GM18907 (cell line): ENCODE measurements around the gene SLC15A2.
"Not testable (repeated sequence)": the region's sequence is repeated elsewhere in the genome, so short reads cannot be mapped to it uniquely, and the experiment has no call there.

Source experiments
- ATAC-seq: cut with Tn5 transposase; IDR thresholded peaks from one replicate; pipeline ENCODE4 v1.9.1; 2021; ENCODE audit warnings: mild to moderate bottlenecking, moderate library complexity; ENCODE audit not compliant: unreplicated experiment

SLC15A2 gene

GRCh38 chr3:121894301-121894990 is at the start of gene SLC15A2:
SLC15A2 (plus strand) TSS chr3:121894401; CDS start chr3:121894477, 76 bp downstream.
- ATAC-seq = no peak

- no peak for ATAC-seq
Measured at GRCh38 chr3:121844892-121845291, 49.3 kb upstream of the SLC15A2 start.

DNA sequence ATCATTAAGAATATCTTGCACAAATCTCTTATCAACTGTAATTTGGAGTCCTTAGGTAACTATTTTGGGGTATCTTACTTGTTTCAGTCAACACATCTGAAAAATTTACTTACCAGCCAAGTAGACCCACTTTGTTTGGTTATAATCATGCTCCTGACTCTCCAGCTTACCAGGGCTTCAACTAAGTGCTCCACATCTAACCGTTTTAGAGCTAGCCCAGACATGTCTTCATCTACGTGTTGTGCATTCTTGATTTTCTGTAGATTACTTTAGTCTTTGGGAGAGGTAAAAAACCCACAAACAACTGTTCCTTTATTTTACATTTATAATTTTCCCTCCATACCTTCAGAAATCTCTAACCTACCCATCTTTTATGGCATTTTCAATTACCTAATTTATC is 41.9 kb upstream of the SLC15A2 start:
- no peak for ATAC-seq

DNA sequence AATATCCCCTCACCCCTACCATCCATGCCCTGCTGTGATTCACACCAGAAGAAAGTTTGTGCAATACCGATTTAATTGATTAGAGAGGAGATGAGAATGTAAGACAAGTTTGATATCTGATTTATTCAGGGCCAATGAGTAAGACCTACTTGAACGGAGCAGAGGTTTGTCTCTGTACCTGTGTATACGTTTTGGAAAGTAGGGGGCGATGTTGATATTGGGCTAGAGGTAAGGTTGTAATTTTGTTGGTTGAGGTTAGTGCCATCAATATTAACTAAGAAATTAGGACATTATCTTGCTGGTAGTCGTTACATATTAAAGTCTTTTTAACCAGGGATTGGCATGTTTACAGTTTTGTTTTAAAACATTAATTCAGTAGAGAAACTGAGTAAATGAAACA is 38.6 kb upstream of the SLC15A2 start:
- no peak for ATAC-seq

DNA sequence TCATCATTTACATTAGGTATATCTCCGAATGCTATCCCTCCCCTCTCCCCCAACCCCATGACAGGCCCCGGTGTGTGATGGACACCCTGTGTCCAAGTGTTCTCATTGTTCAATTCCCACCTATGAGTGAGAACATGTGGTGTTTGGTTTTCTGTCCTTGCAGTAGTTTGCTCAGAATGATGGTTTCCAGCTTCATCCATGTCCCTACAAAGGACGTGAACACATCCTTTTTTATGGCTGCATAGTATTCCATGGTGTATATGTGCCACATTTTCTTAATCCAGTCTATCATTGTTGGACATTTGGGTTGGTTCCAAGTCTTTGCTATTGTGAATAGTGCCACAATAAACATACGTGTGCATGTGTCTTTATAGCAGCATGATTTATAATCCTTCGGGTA is 36.4 kb upstream of the SLC15A2 start:
- not testable (repeated sequence) for ATAC-seq

DNA sequence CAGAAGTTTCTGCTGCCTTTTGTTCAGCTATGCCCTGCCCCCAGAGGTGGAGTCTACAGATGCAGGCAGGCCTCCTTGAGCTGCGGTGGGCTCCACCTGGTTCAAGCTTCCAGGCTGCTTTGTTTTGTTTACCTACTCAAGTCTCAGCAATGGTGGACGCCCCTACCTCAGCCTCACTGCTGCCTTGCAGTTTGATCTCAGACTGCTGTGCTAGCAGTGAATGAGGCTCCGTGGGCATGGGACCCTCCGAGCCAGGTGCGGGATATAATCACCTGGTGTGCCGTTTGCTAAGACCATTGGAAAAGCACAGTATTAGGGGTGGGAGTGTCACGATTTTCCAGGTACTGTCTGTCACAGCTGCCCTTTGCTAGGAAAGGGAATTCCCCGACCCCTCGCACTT is 31.0 kb upstream of the SLC15A2 start:
- not testable (repeated sequence) for ATAC-seq

DNA sequence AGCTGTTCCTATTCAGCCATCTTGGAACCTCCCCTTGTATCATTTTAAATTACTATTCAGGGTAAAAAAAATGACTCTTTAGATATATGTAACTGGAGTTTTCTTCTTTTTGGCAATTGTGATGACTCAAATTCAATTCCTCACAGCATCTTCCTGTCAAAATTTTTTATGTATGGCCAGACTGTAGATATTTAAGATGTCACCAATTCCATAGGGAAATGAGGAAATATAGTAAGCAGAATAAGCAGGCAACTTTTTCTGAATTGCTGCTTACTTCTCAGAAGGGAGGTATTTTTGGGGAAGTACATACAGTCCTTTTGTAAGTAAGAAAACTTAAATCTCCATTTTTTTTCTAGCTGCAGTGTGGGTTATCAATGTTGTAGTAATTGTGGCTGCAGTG is 30.4 kb upstream of the SLC15A2 start:
- no peak for ATAC-seq

- ATAC-seq = no peak
Measured at GRCh38 chr3:121869736-121870135, 24.5 kb upstream of the SLC15A2 start.

DNA sequence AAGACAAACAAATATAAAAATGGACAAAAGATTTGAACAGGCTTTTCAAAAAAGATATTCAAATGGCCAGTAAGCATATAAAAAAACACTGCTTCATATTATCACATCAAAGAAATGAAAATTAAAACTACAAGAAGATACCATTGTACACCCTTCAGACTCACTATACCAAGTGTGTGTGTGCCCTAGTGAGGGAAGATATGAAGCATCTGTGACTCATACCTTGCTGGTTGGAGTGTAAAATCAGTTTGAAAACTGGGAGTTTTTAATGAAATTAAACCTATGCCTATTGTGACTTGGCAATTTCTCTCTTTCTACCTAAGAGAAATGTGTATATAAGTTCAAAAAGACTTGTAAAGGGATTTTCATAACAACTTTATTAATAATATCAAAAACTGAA is 23.5 kb upstream of the SLC15A2 start:
- ATAC-seq = no peak

DNA sequence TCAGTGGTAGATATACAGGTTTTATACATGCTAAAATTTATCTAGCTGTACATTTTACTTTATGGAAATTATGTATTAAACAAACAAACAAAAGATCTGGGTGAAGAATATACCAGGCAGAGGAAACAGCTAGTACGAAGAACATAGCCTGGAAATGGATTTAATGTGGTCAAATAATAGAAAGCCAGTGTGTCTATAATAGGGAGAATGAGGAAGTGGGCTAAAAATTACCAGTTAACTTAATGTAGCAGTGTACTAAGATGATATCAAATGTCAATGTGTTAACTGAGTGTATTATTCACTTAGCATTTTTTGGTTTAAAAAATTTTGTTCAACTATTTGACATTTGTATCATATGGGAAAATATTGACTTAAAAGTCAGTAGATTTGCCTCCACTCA is 22.8 kb upstream of the SLC15A2 start:
- ATAC-seq = no peak

DNA sequence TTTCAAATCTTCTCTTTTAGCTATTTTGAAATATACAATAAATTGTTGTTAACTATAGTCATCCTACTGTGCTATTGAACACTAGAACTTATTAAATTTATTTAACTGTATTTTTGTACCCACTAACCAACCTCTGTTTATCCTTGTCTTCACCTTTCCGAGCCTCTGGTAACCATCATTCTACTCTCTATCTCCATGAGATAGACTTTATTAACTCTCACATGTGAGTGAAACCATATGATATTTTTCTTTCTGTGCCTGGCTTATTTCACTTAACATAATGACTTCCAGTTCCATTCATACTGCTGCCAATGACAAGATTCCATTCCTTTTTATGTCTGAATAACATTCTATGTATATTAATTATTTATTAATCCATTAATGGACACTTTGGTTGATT is 15.8 kb upstream of the SLC15A2 start:
- no peak for ATAC-seq

DNA sequence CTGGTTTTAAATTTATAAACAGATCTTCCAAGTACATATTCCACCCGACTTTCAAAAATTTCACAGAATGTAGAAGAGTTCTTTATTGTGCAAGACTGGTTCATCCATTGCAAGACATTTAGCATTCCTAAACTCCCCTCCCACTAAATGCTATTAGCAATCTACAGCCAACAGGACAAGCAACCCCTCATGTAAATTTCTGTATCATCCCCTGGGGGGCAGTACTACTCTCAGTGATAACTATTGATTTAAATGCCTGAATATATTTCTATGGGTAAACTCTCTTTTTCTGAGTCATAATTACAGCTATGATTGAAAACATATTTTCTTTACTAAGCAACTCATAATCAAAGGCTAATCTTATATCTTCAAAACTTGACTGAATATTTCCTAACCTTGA is 10.7 kb upstream of the SLC15A2 start:
- ATAC-seq = no peak

DNA sequence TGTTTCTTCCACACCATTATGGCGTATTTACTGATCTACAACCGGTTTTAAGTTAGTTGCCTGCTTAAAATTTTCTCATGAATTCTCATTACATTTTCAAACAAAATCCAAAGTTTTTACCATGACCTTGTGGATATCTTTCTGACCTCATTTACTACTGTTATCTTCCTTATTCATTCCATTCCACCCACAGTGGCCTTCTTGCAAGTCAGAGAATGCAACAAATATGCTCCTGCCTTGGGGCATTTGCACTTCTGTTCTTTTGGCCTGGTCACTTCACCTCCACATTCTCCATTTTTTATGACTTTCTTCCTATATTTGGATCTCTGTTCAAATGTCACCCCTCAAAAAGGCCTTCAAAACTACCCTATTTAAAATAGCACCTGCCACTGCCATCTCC is 8.8 kb upstream of the SLC15A2 start:
- no peak for ATAC-seq

DNA sequence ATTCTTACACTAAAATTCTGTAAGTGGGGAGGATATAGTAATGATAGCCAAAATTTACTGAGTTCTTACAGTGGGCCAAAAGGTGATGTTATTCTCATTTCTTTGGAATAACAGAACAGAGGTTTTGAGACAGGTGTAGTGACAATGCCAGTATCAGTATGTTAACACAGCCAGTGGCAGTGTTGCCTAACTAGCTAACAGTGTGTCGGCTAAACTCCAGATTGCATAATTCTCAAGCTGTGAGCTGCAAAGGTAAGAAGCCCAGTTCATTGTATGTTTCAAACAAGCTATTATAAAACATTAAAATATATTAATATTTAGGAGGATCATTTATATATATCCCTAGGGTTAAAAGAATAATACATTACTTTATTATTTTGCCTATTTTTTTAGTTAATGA is 920 bp downstream of the SLC15A2 start:
- ATAC-seq = no peak

DNA sequence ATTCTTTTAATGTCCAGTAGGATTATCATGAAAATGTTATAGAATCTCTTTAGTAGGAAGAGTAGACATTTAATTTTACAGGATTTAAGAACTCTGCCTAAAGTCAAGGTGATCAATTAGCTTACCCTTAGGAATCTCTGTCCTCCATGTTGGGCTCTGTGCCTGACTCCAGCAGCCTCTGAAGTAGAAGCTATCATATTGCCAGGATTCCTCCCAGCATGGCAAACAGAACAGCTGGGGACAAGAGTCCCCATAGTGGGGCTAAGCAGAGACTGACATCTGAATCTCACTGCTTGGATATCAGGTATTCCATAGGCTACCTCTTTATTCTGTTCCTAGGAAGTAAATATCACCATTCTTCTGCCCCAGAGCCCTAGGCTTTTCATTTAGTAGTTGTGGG is 1.5 kb downstream of the SLC15A2 start:
- no peak for ATAC-seq

DNA sequence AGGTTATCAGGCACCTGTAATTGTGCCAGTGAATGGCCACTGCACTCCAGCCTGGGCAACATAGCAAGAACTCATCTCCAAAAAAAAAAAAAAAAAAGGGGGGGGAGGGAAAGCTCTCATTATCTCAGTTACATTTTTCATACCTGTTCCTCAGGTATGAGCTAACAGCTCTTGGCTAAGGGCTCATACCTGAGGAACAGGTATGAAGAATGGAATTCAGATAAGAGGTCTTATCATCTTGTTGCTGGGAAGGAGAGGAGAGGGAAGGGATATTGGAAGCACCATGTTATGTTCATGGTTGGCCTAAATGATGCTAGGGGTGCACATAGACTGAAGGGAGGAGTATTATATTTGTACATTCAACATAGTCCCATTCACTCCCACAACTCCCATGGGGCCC is 2.6 kb downstream of the SLC15A2 start:
- no peak for ATAC-seq

DNA sequence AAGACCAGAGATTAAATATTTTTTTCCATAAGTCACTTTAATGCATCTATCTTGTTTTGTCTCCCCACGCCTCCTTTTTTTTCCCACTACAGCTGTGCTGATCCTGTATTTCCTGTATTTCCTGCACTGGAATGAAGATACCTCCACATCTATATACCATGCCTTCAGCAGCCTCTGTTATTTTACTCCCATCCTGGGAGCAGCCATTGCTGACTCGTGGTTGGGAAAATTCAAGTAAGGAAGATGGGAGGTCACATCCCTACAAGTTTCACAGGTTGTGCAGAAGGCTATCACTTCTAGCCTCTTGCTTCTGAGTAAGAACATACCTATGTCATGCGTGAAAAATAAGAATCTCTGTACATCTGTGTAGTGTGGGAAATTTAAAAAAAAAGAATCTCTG is 3.1 kb downstream of the SLC15A2 start:
- no peak for ATAC-seq

DNA sequence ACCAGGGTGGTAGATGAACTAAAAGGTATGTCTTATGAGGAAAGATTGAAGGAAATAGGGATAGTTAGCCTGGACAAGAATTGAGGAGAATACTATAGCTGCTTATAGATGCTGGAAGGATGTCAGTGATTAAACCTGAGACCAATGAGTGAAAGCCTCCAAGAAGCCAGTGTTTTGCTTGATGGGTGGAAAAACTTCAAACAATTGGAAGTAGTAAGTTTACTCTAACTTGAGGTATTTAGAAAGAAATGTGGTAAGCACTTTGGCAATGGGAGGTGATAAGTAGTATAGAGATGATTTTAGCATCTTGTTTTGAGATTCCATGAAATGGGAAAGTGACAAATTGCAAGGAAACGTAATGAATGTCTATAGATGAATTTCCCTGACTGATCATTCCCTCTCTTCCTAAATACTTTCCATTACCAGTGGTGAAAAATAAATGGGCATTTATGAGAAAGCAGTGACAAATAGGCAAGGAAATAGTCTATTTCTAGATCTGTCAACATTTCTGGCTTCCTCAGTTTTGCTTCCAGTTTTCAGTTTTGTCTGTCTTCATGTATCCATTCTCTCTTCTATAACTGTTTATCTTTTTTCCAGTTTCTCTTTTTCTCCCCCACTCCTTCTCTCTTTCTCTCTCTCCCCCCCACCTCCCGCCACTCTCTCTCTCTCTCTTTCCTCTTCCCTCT is 19.2 kb downstream of the SLC15A2 start:
- no peak for ATAC-seq

- ATAC-seq = no peak
Measured at GRCh38 chr3:121914081-121914998, 20.1 kb downstream of the SLC15A2 start.

DNA sequence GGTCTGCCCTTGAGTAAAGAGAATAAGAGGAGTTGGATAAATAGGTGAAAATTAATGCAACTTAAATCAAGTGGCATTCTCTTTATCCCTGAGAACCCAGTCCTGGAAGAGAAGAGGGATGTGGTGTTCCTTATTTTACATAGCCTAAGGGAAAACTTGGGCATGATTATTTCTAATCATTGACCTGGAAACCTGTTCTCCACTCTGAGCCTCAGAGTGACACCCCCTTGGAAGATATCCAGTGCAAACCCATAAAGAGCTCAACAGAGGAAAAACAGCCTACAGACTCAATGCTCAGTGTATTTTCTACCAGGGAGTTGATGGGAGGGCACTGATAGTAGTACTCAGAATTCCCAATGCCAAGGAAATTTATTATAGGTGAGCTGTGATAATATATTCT is 22.0 kb downstream of the SLC15A2 start:
- ATAC-seq = no peak

GRCh38 chr3:121918779-121919483 is 24.7 kb downstream of the SLC15A2 start:
- no peak for ATAC-seq
